GM23338 (cell line): ENCODE results near the gene CPE. TPM values are rescaled to one million over a fixed set of nuclear protein-coding genes. Genes with fewer than 3 reads are reported as not detected.

ENCODE experiments used
- ATAC-seq: fragments of 200-7000 bp; cut with Tn5 transposase; 3 replicates; pipeline ENCODE4 v1.9.1; 2020
- DNase-seq: peaks from one replicate; pipeline ENCODE4 v3.0.0-alpha.2; 2015; ENCODE audit warnings: low spot score
- H2AFZ ChIP-seq: fragments of 200-600 bp; sonication (generic); 2 replicates; pipeline ENCODE4 v1.8.0; 2016; ENCODE audit warnings: antibody characterized with exemption, mild to moderate bottlenecking, moderate library complexity
- H3F3A ChIP-seq: fragments of 200-600 bp; sonication (generic); replicated peaks from 2 replicates; pipeline ENCODE4 v1.8.0; 2017; ENCODE audit warnings: antibody characterized with exemption, mixed run types, low read depth
- H3K27ac ChIP-seq: fragments of 200-600 bp; sonication (generic); 2 replicates; pipeline ENCODE4 v1.6.1; 2016; ENCODE audit warnings: low read depth
- H3K27me3 ChIP-seq: fragments of 200-600 bp; sonication (generic); 2 replicates; pipeline ENCODE4 v1.8.0; 2016; ENCODE audit warnings: mild to moderate bottlenecking, mixed run types, moderate library complexity; ENCODE audit not compliant: insufficient read depth
- H3K36me3 ChIP-seq: fragments of 200-600 bp; sonication (generic); 2 replicates; pipeline ENCODE4 v1.8.0; 2016; ENCODE audit warnings: mild to moderate bottlenecking; ENCODE audit not compliant: insufficient read depth
- H3K4me1 ChIP-seq: fragments of 200-600 bp; sonication (generic); 2 replicates; pipeline ENCODE4 v1.8.0; 2016; ENCODE audit warnings: mild to moderate bottlenecking, moderate library complexity; ENCODE audit not compliant: insufficient read depth
- H3K4me2 ChIP-seq: fragments of 200-600 bp; sonication (generic); 2 replicates; pipeline ENCODE4 v1.7.1; 2017; ENCODE audit warnings: mixed run types
- H3K4me3 ChIP-seq: fragments of 200-600 bp; sonication (generic); 2 replicates; pipeline ENCODE4 v1.6.1; 2016; ENCODE audit warnings: mixed run types
- H3K79me2 ChIP-seq: fragments of 200-600 bp; sonication (generic); replicated peaks from 2 replicates; pipeline ENCODE4 v1.8.0; 2017; ENCODE audit warnings: mild to moderate bottlenecking; ENCODE audit not compliant: insufficient read depth
- H3K9me2 ChIP-seq: fragments of 200-600 bp; sonication (generic); 2 replicates; pipeline ENCODE4 v1.8.0; 2017; ENCODE audit not compliant: insufficient read depth
- H4K20me1 ChIP-seq: fragments of 200-600 bp; sonication (generic); replicated peaks from 2 replicates; pipeline ENCODE4 v1.8.0; 2017; ENCODE audit warnings: mild to moderate bottlenecking; ENCODE audit not compliant: insufficient read depth
- H3K27ac Mint-ChIP-seq: 2 replicates; pipeline ENCODE4 v1.8.0; 2020; ENCODE audit warnings: inconsistent platforms, mild to moderate bottlenecking, moderate library complexity, mixed read lengths
- H3K27me3 Mint-ChIP-seq: 3 replicates; pipeline ENCODE4 v1.8.0; 2022; ENCODE audit warnings: low read depth, mild to moderate bottlenecking, moderate library complexity, mixed read lengths, inconsistent platforms; ENCODE audit not compliant: insufficient read depth, poor library complexity
- H3K36me3 Mint-ChIP-seq: 3 replicates; pipeline ENCODE4 v1.8.0; 2021; ENCODE audit warnings: low read depth, mild to moderate bottlenecking, inconsistent platforms, moderate library complexity, mixed read lengths
- H3K4me1 Mint-ChIP-seq: 3 replicates; pipeline ENCODE4 v1.8.0; 2020; ENCODE audit warnings: mild to moderate bottlenecking, inconsistent platforms, mixed read lengths
- H3K4me3 Mint-ChIP-seq: 3 replicates; pipeline ENCODE4 v1.8.0; 2021; ENCODE audit warnings: moderate library complexity, mild to moderate bottlenecking, inconsistent platforms, mixed read lengths
- H3K9me3 Mint-ChIP-seq: 3 replicates; pipeline ENCODE4 v1.8.0; 2020; ENCODE audit warnings: moderate library complexity, mild to moderate bottlenecking, inconsistent platforms, mixed read lengths
- CREB1 ChIP-seq: fragments of 250-450 bp; sonication (Bioruptor Pico); IDR thresholded peaks from 2 replicates; pipeline ENCODE4 v1.5.0; 2020; ENCODE audit warnings: low read depth, mild to moderate bottlenecking, moderate library complexity
- EZH2 ChIP-seq: fragments of 200-600 bp; sonication (generic); IDR thresholded peaks from one replicate; pipeline ENCODE4 v1.8.0; 2017; ENCODE audit warnings: antibody characterized with exemption, mild to moderate bottlenecking, low read depth; ENCODE audit not compliant: unreplicated experiment
- EZH2phosphoT487 ChIP-seq: fragments of 200-600 bp; sonication (generic); IDR thresholded peaks from one replicate; pipeline ENCODE4 v1.8.1; 2018; ENCODE audit warnings: antibody characterized with exemption; ENCODE audit not compliant: unreplicated experiment
- JUNB ChIP-seq: IDR thresholded peaks from one replicate; pipeline ENCODE4 v1.6.1; 2016; ENCODE audit warnings: antibody characterized with exemption; ENCODE audit not compliant: unreplicated experiment
- NANOG ChIP-seq: IDR thresholded peaks from 2 replicates; pipeline ENCODE4 v1.6.1; 2016; ENCODE audit warnings: antibody characterized with exemption, borderline replicate concordance
- POLR2AphosphoS5 ChIP-seq: IDR thresholded peaks from 2 replicates; pipeline ENCODE4 v1.6.1; 2016; ENCODE audit warnings: antibody characterized with exemption, low read depth
- STAT1 ChIP-seq: IDR thresholded peaks from one replicate; pipeline ENCODE4 v1.6.1; 2016; ENCODE audit warnings: antibody characterized with exemption; ENCODE audit not compliant: unreplicated experiment
- ZNF114 ChIP-seq: fragments of 250-450 bp; sonication (Bioruptor Pico); IDR thresholded peaks from 2 replicates; pipeline ENCODE4 v1.5.0; 2020; ENCODE audit warnings: mild to moderate bottlenecking, moderate library complexity
- ZNF331 ChIP-seq: fragments of 250-450 bp; sonication (Bioruptor Pico); IDR thresholded peaks from 2 replicates; pipeline ENCODE4 v1.5.0; 2020; ENCODE audit warnings: low read depth, mild to moderate bottlenecking, moderate library complexity
- polyA plus RNA-seq: library from polyadenylated mRNA; unstranded; fragments of >200 nt; fragmentation: Nextera tagmentation; extraction: Ambion mirVana; gene quantifications from 2 replicates; pipeline ENCODE4 v1.2.1, GENCODE V29; 2016
- total RNA-seq: library from RNA; depleted of rRNA; stranded (reverse); fragments of >200 nt; shearing (Covaris generic); gene quantifications from 2 replicates; pipeline ENCODE4 v1.2.3, GENCODE V29; 2014
- TF ChIP-seq, protein P1 (sequence below): IDR thresholded peaks from 2 replicates; pipeline ENCODE4 v1.6.1; 2016; ENCODE audit warnings: antibody characterized with exemption
- TF ChIP-seq, protein P2 (sequence below), 2 experiments: fragments of 200-600 bp in 1 of 2; sonication (generic) in 1 of 2; conservative IDR thresholded peaks; 2 replicates each; pipeline versions ENCODE4 v1.5.1 to v1.6.1; 2016 to 2017; ENCODE audit warnings: antibody characterized with exemption in 2 of 2, low read depth in 2 of 2, mild to moderate bottlenecking in 2 of 2, moderate library complexity in 1 of 2
- TF ChIP-seq, protein P3 (sequence below): IDR thresholded peaks from one replicate; pipeline ENCODE4 v1.6.1; 2018; ENCODE audit warnings: antibody characterized with exemption; ENCODE audit not compliant: unreplicated experiment

Gene CPE
- total and polyA plus RNA-seq, 2 experiments from 2014 or later: 10.3 to 16.5 TPM

DNA sequence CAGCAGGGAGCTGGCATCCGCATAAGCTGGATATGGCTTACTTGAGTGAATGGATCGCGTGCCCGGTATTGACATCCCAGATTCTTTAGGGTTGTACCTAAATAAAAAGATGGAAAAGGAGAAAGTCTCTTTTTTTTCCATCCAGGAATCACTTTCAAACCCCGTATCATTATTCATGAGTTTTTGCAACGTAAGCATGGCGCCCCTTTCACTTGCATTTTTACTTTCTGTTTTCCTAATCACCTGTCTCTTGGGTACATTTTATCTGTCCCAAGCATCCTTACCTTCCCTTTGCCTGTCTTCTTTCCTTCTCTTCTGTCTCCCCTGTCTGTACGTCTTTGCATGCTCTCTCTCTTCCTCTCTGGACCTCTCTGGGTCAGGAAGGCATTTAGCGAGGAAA lies 128.6 kb downstream of the CPE start:
- Histone ChIP-seq H2AFZ (no peak overlapping the region), H3K27ac (no peak overlapping the region), H3K4me3 (no peak overlapping the region), H3K4me1 (no peaks in the 10 kb centered on the region), H3K79me2 (no peaks in the 10 kb centered on the region), H3K36me3 (no peaks in the 10 kb centered on the region), H4K20me1 (no peaks in the 10 kb centered on the region), H3K4me2 (no peak overlapping the region), H3K27me3 (no peaks in the 10 kb centered on the region), H3F3A (no peaks in the 10 kb centered on the region), H3K9me2 (no peaks in the 10 kb centered on the region)
- no peaks in the 10 kb centered on the region for H3K36me3 Mint-ChIP-seq
- no peaks in the 10 kb centered on the region for H3K27me3 Mint-ChIP-seq
- no peak for ATAC-seq
- no peaks in the 10 kb centered on the region for H3K4me1 Mint-ChIP-seq
- H3K9me3 Mint-ChIP-seq: no peaks in the 10 kb centered on the region; the same call in 2 of the 3 replicates
- no peak overlapping the region for H3K27ac Mint-ChIP-seq
- TF ChIP-seq STAT1 (no peak), EZH2 (no peak), NANOG (no peak), EZH2phosphoT487 (no peak)
- no peak overlapping the region for H3K4me3 Mint-ChIP-seq
- DNase-seq: no peak

DNA sequence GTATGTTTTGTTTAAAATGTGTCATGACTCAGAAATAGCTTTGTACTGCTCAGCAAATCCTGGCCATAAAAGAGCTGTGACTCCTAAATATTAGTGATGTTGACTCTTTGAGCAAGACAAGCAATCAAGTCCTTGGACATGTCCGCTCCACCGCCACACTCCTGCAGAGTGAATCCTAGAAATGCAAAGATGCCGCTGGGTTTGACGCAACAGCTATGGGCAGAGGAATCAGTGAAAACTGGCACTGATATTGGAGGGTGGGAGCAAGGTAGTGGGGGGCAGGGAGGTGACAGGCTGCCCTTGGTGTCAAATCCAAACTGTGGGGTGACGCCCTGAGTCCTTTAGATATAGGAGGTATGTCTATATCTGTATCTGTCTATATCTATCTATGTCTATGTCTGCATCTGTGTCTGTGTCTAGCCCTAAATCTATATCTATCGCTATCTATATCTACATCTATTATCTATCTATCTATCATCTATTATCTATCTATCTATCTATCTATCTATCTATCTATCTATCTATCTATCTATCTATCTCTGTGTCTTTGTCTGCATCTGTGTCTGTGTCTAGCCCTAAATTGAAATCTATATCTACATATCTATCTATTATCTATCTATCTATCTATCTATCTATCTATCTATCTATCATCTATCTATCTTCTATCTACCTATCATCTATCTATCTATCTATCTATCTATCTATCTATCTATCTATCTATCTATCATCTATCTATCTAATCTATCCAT lies 129.7 kb downstream of the CPE start:
- ATAC-seq (no peak), DNase-seq (no peak)
- H3K9me2 ChIP-seq: no peaks in the 10 kb centered on the region
- no peaks in the 10 kb centered on the region for H3K27me3 ChIP-seq
- Mint-ChIP-seq H3K36me3 (no peaks in the 10 kb centered on the region), H3K27ac (no peak overlapping the region), H3K4me1 (no peaks in the 10 kb centered on the region), H3K27me3 (no peaks in the 10 kb centered on the region), H3K4me3 (no peak overlapping the region), H3K9me3 (no peaks in the 10 kb centered on the region; the same call in 2 of the 3 replicates)
- no peaks in the 10 kb centered on the region for H3F3A ChIP-seq
- H3K4me1 ChIP-seq: no peaks in the 10 kb centered on the region
- no peaks in the 10 kb centered on the region for H3K36me3 ChIP-seq
- H3K79me2 ChIP-seq: no peaks in the 10 kb centered on the region
- no peak for TF ChIP-seq EZH2
- H4K20me1 ChIP-seq: no peaks in the 10 kb centered on the region
- H2AFZ ChIP-seq: no peak overlapping the region
- H3K4me3 ChIP-seq: no peak overlapping the region
- no peak overlapping the region for H3K27ac ChIP-seq
- H3K4me2 ChIP-seq: no peak overlapping the region

DNA sequence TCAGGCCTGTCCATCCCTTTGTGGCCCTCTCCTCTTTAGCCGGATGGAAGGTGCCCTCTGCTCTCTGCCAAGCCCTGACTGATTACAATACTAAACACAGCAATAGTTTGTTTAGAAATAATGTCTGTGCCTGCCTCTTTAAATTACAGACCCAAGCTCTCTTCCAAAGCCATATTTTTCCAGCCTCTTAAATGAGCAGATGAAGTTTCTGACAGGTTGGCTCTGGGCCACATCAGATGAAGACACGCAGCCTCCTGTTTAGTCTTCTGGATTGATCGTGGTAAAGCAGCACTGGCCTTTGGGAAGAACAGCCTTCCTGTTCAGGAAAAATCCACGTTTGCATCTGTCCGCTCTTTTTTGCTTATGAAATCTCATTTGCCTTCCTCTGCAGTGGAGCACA lies 133.6 kb downstream of the CPE start:
- Histone ChIP-seq H2AFZ (no peak overlapping the region), H3K36me3 (no peaks in the 10 kb centered on the region), H3K9me2 (peaks cover 4% of the 10 kb centered on the region; the same call in 1 of the 2 replicates), H3K27me3 (no peaks in the 10 kb centered on the region), H3F3A (no peaks in the 10 kb centered on the region), H3K79me2 (no peaks in the 10 kb centered on the region), H3K4me3 (no peak overlapping the region), H3K4me2 (no peak overlapping the region), H4K20me1 (no peaks in the 10 kb centered on the region), H3K4me1 (no peaks in the 10 kb centered on the region), H3K27ac (no peak overlapping the region)
- Mint-ChIP-seq H3K36me3 (no peaks in the 10 kb centered on the region), H3K4me1 (no peaks in the 10 kb centered on the region), H3K27me3 (no peaks in the 10 kb centered on the region), H3K9me3 (no peaks in the 10 kb centered on the region; the same call in 2 of the 3 replicates), H3K4me3 (no peak overlapping the region), H3K27ac (no peak overlapping the region)
- DNase-seq: no peak
- ATAC-seq: no peak
- TF ChIP-seq CREB1 (CRISPR knock-in tag) (no peak), NANOG (no peak), STAT1 (no peak), EZH2 (no peak), JUNB (no peak), ZNF331 (CRISPR knock-in tag) (no peak), POLR2AphosphoS5 (no peak), ZNF114 (CRISPR knock-in tag) (no peak), EZH2phosphoT487 (no peak)
- TF ChIP-seq, protein P1, sequence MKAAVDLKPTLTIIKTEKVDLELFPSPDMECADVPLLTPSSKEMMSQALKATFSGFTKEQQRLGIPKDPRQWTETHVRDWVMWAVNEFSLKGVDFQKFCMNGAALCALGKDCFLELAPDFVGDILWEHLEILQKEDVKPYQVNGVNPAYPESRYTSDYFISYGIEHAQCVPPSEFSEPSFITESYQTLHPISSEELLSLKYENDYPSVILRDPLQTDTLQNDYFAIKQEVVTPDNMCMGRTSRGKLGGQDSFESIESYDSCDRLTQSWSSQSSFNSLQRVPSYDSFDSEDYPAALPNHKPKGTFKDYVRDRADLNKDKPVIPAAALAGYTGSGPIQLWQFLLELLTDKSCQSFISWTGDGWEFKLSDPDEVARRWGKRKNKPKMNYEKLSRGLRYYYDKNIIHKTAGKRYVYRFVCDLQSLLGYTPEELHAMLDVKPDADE: no peak
- TF ChIP-seq, protein P2, sequence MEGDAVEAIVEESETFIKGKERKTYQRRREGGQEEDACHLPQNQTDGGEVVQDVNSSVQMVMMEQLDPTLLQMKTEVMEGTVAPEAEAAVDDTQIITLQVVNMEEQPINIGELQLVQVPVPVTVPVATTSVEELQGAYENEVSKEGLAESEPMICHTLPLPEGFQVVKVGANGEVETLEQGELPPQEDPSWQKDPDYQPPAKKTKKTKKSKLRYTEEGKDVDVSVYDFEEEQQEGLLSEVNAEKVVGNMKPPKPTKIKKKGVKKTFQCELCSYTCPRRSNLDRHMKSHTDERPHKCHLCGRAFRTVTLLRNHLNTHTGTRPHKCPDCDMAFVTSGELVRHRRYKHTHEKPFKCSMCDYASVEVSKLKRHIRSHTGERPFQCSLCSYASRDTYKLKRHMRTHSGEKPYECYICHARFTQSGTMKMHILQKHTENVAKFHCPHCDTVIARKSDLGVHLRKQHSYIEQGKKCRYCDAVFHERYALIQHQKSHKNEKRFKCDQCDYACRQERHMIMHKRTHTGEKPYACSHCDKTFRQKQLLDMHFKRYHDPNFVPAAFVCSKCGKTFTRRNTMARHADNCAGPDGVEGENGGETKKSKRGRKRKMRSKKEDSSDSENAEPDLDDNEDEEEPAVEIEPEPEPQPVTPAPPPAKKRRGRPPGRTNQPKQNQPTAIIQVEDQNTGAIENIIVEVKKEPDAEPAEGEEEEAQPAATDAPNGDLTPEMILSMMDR (conservative IDR thresholded peaks at IDR 0.05; ENCODE audit: low read depth in 2 of 2): no peak
- TF ChIP-seq, protein P3, sequence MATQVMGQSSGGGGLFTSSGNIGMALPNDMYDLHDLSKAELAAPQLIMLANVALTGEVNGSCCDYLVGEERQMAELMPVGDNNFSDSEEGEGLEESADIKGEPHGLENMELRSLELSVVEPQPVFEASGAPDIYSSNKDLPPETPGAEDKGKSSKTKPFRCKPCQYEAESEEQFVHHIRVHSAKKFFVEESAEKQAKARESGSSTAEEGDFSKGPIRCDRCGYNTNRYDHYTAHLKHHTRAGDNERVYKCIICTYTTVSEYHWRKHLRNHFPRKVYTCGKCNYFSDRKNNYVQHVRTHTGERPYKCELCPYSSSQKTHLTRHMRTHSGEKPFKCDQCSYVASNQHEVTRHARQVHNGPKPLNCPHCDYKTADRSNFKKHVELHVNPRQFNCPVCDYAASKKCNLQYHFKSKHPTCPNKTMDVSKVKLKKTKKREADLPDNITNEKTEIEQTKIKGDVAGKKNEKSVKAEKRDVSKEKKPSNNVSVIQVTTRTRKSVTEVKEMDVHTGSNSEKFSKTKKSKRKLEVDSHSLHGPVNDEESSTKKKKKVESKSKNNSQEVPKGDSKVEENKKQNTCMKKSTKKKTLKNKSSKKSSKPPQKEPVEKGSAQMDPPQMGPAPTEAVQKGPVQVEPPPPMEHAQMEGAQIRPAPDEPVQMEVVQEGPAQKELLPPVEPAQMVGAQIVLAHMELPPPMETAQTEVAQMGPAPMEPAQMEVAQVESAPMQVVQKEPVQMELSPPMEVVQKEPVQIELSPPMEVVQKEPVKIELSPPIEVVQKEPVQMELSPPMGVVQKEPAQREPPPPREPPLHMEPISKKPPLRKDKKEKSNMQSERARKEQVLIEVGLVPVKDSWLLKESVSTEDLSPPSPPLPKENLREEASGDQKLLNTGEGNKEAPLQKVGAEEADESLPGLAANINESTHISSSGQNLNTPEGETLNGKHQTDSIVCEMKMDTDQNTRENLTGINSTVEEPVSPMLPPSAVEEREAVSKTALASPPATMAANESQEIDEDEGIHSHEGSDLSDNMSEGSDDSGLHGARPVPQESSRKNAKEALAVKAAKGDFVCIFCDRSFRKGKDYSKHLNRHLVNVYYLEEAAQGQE: no peak
